GM19043 (cell line): Measurements from ENCODE around the gene SCLT1.

Experiments
- ATAC-seq: cut with Tn5 transposase; IDR thresholded peaks from one replicate; pipeline ENCODE4 v1.9.1; 2021; ENCODE audit warnings: low read depth; ENCODE audit not compliant: unreplicated experiment

Gene SCLT1

DNA sequence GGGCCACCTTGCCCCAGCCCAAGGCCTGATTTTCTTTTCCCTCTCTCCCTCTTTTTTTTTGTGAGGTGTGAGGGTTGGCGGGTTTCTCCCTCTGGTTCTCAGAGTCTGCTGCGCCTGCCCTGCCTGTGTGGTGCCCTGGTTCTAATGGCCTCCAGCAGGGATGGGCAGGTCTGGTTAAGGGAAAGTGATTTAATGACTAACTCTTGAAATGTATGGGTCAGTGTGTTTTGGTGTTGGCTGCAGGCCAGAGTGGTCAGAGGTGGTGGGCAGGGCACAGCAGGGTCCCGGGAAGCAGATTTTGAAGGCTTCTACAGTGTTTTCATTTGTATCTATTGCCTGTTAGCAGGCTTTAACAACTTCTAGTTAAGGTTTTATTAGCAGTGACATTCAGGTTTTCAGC, 244.9 kb downstream of the SCLT1 start:
- no peak for ATAC-seq

DNA sequence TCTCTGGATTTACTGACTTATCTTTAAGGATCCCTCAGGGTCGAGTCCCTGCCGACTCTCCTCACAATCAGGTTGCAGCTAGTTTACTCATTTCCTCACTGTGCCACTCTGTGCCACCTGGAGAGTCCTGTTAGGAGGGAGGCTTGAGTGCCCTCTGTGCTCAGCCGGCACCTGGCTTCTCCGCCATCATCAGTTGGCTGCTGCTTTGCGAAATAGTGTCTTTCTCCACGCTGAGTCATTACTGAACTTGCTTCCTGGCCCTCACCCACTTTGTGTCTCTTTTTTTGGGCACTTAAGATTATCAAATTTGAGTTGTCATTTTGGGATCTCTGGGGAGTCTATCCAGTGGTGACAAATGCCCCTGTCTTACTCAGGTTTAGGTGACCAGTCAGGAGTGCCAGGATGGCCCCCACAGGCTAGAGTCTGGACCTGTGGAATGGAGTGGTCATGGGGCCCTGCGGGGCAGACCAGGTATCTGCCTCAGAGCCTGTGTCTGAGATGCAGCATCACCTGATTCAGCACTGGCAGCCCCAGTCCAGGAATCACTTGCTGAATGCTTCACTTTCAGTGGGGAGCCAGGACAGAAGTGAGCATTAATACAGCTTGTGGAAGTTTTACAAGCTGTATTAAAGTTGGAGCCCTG, 246.1 kb downstream of the SCLT1 start:
- ATAC-seq, result no peak

DNA sequence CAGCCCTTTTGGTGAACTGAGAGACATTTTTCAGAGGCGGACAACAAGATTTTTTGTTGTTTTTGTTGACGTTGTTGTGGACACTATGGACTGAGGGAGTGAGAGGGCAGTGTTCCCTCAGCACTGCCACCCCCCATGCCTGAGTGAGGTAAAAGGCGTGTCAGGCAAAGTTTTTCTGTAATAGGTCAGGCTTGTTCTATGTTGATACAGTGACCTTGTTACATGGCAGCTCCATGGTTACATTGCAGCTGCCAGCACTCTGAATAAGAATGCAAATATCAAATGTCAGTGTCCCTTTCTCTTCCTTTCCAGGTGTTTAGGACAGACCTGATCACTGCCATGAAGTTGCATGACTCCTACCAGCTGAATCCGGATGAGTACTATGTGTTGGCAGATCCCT, 247.3 kb downstream of the SCLT1 start:
- no peak for ATAC-seq

DNA sequence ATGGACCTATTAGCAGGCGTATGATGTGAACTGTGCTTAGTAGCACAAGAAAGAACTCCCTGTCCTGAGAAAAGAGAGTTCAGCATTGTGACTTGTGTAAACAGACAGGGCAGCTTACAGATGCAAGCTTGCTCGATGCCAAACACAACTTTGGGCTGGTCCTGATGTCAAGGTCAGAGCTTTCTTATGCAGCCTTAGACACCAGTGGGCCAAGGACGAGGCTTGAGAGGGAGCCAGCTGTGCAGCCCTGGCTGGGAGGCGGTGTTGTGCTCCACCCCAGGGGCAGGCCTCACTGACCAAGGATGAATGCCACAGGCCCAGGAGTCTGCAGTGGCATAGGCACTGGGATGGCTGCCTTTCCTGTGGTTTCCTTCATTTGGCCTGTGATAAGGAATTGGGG, 248.4 kb downstream of the SCLT1 start:
- no peak for ATAC-seq

DNA sequence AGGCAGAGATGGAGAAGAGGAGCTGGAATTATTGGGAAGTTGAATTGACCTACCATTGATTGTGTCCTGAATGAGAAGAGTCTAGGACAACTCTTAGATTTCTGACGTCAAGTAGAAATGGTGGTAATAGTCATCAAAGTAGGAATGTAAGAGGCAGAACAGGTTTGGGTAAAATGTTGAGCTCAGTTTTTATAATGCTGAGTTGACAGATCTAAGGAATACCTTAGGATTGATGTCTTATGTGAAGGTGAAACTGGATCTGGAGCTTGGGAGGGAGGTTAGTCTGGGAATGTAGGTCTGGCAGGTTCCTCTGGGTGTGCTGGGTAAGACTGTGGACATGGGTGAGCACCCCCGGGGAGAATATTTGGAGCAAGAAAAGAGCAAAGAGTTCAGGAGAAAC, 251.9 kb downstream of the SCLT1 start:
- ATAC-seq, result no peak

DNA sequence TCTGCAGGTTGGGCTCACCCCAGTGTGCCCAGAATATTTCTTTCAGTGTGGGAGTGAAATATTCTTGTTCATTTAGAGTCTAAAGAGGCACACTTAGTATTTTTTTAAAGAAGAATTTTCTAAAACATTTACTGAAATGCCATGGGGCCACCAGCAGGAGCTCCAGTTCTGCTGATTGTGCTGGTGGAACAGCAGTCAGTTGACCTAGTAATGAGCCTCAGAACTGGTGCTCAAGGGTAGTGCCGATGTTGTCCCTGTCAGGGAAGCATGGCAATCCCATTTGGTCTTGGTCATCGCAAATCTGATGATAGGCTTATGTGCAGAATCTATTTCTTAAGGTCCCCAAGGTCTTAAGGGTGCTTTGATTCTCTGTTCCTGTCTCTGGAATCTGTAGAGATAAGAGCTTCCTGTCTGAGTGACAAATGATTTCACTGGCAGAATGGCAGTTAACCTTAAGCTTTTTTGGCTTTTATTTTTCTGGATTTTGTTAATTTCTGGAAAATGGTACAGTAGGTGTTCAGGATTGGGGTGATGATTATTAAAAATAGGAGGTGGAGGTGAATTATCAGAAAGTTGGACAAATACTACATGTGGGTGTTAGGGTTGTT, 252.5 kb downstream of the SCLT1 start:
- ATAC-seq, result no peak

DNA sequence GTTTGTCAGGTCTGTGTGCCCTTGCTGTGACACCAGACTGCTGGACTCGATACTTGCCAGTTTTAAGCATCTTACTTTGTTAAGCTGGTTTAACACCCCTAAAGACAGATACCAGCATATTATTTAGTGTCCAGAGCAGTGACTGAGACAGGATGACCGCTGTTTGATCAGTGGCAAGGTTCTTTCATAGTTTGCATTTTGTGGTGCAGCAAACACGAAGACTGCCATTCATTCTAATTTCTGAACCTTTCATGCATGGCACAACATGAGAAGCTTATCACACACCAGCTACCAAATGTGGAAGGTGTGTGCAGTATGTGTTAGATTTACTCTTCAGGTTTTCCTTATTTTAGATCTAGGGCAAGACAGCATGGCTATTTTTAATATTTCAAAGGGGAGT, 255.7 kb downstream of the SCLT1 start:
- ATAC-seq, result no peak

DNA sequence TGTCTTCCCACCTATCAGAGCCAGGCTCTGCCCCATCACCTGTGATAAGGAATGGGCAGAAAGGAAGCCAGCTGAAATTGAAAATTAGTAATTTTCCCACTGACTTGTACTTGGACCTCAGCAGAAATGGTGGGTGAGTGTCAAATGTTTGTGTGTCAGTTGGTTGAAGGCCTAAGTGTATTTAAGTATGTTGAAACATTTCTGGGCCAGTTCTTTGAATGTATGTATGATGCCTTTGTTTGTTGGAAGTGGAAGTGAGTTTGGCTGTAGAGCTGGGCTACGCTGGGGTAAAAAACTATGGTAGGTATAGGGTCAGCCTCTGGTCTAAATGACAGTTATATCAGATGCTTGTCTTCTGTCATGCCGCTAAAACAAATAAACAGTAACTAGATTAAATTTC, 256.1 kb downstream of the SCLT1 start:
- ATAC-seq, result no peak

DNA sequence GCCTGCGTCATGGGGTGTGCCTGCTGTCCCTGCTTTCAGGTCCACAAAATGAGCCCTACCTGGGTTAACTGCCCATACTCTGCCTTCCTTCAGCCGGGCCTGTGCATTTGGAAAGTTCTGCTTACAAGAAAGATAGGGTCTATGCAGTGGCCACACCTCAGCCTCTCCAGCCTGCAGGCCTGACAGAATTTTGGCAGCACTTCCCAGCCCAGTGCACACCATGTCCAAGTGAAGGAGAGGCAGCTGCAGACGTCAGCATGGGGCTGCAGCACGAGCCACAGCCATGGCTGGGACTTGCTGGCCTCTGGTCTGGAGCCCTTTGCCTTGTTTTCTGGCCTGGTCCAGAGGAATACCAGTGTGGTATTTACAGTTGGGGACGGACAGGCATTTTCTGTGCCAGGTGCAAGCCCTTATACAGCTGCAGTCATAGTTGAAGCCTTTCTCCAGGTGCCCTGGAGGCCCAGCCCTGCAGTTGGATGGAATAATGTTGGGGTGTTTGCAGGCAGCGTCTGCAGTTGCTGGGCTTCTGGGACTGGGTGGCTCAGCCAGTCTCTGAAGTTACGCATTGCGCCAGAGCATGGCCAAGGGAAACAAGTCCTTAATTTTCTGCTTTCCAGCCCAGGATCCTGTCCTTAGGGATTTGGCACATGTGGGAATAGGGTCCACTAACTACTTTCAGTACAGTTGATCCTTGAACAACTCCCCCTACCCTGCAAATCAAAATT, 257.7 kb downstream of the SCLT1 start:
- ATAC-seq, result no peak
